NCI-H2196 treated with DMSO at 0.1 percent for 48 hours (cell line): Measurements from ENCODE around the gene SPOPL.

Experiments used
- DNase-seq: peaks from one replicate; lab custom pipeline; 2025; ENCODE audit not compliant: unreplicated experiment; lab: John Stamatoyannopoulos, UW

SPOPL gene

GRCh38 chr2:138600732-138601457, 99.3 kb downstream of the SPOPL start:
- DNase-seq: no peak

GRCh38 chr2:138601458-138602165, 100.0 kb downstream of the SPOPL start:
- no peak for DNase-seq

GRCh38 chr2:138602166-138602460, 100.5 kb downstream of the SPOPL start:
- peak; percentile 69 for DNase-seq

- no peak for DNase-seq
Observed at GRCh38 chr2:138607746-138608145, 106.2 kb downstream of the SPOPL start.

- DNase-seq: no peak
Observed at GRCh38 chr2:138609446-138609845, 107.9 kb downstream of the SPOPL start.

- DNase-seq: no peak
Observed at GRCh38 chr2:138610201-138610953, 108.8 kb downstream of the SPOPL start.

GRCh38 chr2:138615257-138615656, 113.7 kb downstream of the SPOPL start:
- DNase-seq: no peak

GRCh38 chr2:138617026-138617425, 115.5 kb downstream of the SPOPL start:
- DNase-seq: no peak

- DNase-seq: no peak
Observed at GRCh38 chr2:138618971-138619370, 117.4 kb downstream of the SPOPL start.

GRCh38 chr2:138620431-138620830, 118.9 kb downstream of the SPOPL start:
- DNase-seq: no peak

GRCh38 chr2:138621139-138621538, 119.6 kb downstream of the SPOPL start:
- DNase-seq: no peak

GRCh38 chr2:138622613-138623012, 121.0 kb downstream of the SPOPL start:
- no peak for DNase-seq
